Right atrium auricular region (tissue), 2 donors: ENCODE results near the gene ESPL1. TPM values are rescaled to one million over a fixed set of nuclear protein-coding genes. Genes with fewer than 3 reads are reported as not detected.

ENCODE experiments used
- DNase-seq: peaks from one replicate; pipeline ENCODE4 v3.0.0-alpha.2; 2019; ENCODE audit warnings: low spot score
- H3K27ac ChIP-seq, 2 donors: fragments of 200-600 bp; sonication (generic); 1 replicate in 1 of 2; 2 replicates in 1 of 2; pipeline ENCODE4 v1.5.1; 2016 to 2019
- H3K27me3 ChIP-seq, 2 donors: fragments of 200-600 bp; sonication (generic); one replicate each; pipeline versions ENCODE4 v1.5.1 to v1.6.0; 2017 to 2019
- H3K36me3 ChIP-seq: fragments of 200-600 bp; sonication (generic); one replicate; pipeline ENCODE4 v1.5.1; 2016
- H3K4me1 ChIP-seq, 2 donors: fragments of 200-600 bp; sonication (generic); one replicate each; pipeline versions ENCODE4 v1.5.1 to v1.6.0; 2017 to 2019
- H3K4me3 ChIP-seq, 2 donors: fragments of 200-600 bp; sonication (generic); 1 replicate in 1 of 2; 2 replicates in 1 of 2; pipeline ENCODE4 v1.5.1; 2017 to 2019; ENCODE audit warnings: mild to moderate bottlenecking in 1 of 2, moderate library complexity in 1 of 2
- H3K9me3 ChIP-seq, 2 donors: fragments of 200-600 bp; sonication (generic); one replicate each; pipeline ENCODE4 v1.5.1; 2019
- total RNA-seq, 2 donors: library from RNA; depleted of rRNA; stranded (reverse); fragments of >200 nt; gene quantifications; one replicate each; pipeline ENCODE4 v1.1.0, GENCODE V29; 2016
- TF ChIP-seq, protein P1 (sequence below), 2 donors: fragments of 200-600 bp; sonication (generic); IDR thresholded peaks; one replicate each; pipeline ENCODE4 v1.5.1; 2019; ENCODE audit warnings: antibody characterized with exemption in 2 of 2

ESPL1 gene
- total RNA-seq, 2 donors from 2014 or later: 0.12 to 0.59 TPM

- H3K4me1 ChIP-seq: peaks cover 0 to 33% of the 10 kb centered on the region in 2 donors
These were observed 43.0 kb upstream of the ESPL1 start for GRCh38 chr12:53224897-53225634.

GRCh38 chr12:53225635-53226424, 42.3 kb upstream of the ESPL1 start:
- Histone ChIP-seq H3K36me3 (no peaks in the 10 kb centered on the region), H3K27me3 (no peaks in the 10 kb centered on the region), H3K4me3 (no peak overlapping the region), H3K27ac (no peak overlapping the region), H3K9me3 (no peaks in the 10 kb centered on the region), H3K4me1 (peaks cover 0 to 41% of the 10 kb centered on the region in 2 donors)
- no peak for DNase-seq
- TF ChIP-seq, protein P1, sequence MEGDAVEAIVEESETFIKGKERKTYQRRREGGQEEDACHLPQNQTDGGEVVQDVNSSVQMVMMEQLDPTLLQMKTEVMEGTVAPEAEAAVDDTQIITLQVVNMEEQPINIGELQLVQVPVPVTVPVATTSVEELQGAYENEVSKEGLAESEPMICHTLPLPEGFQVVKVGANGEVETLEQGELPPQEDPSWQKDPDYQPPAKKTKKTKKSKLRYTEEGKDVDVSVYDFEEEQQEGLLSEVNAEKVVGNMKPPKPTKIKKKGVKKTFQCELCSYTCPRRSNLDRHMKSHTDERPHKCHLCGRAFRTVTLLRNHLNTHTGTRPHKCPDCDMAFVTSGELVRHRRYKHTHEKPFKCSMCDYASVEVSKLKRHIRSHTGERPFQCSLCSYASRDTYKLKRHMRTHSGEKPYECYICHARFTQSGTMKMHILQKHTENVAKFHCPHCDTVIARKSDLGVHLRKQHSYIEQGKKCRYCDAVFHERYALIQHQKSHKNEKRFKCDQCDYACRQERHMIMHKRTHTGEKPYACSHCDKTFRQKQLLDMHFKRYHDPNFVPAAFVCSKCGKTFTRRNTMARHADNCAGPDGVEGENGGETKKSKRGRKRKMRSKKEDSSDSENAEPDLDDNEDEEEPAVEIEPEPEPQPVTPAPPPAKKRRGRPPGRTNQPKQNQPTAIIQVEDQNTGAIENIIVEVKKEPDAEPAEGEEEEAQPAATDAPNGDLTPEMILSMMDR (IDR thresholded peaks at IDR 0.05): no peak

More at GRCh38 chr12:53224897-53225634, 43.0 kb upstream of the ESPL1 start:
- no peak for DNase-seq
- H3K27ac ChIP-seq: peak overlapping the region in 1 of 2 donors; percentile 96
- H3K27me3 ChIP-seq: no peaks in the 10 kb centered on the region
- H3K36me3 ChIP-seq: no peaks in the 10 kb centered on the region
- TF ChIP-seq, protein P1 (IDR thresholded peaks at IDR 0.05): no peak
- H3K4me3 ChIP-seq: no peak overlapping the region
- no peaks in the 10 kb centered on the region for H3K9me3 ChIP-seq

GRCh38 chr12:53226815-53227214, 41.3 kb upstream of the ESPL1 start:
- TF ChIP-seq, protein P1 (IDR thresholded peaks at IDR 0.05): no peak
- Histone ChIP-seq H3K27ac (no peak overlapping the region), H3K27me3 (no peaks in the 10 kb centered on the region), H3K4me3 (no peak overlapping the region), H3K9me3 (no peaks in the 10 kb centered on the region), H3K4me1 (peaks cover 0 to 50% of the 10 kb centered on the region in 2 donors), H3K36me3 (no peaks in the 10 kb centered on the region)
- no peak for DNase-seq

- Histone ChIP-seq H3K4me1 (peaks cover 0 to 48% of the 10 kb centered on the region in 2 donors), H3K27me3 (no peaks in the 10 kb centered on the region), H3K9me3 (no peaks in the 10 kb centered on the region), H3K4me3 (no peak overlapping the region), H3K27ac (no peak overlapping the region), H3K36me3 (no peaks in the 10 kb centered on the region)
- TF ChIP-seq, protein P1 (IDR thresholded peaks at IDR 0.05): no peak
- no peak for DNase-seq
These were observed 40.8 kb upstream of the ESPL1 start for GRCh38 chr12:53227341-53227740.

- no peaks in the 10 kb centered on the region for H3K27me3 ChIP-seq
- DNase-seq: no peak
- H3K4me3 ChIP-seq: no peak overlapping the region
- TF ChIP-seq, protein P1 (IDR thresholded peaks at IDR 0.05): no peak
- no peak overlapping the region for H3K27ac ChIP-seq
- H3K9me3 ChIP-seq: no peaks in the 10 kb centered on the region
- H3K4me1 ChIP-seq: peaks cover 0 to 48% of the 10 kb centered on the region in 2 donors
- H3K36me3 ChIP-seq: no peaks in the 10 kb centered on the region
These were observed 40.3 kb upstream of the ESPL1 start for GRCh38 chr12:53227836-53228235.
